HepG2 (cell line): Measurements from ENCODE around the gene RHEBL1.

Experiments
- CEBPB ChIP-seq: IDR thresholded peaks from 2 replicates; pipeline ENCODE4 v1.6.1; 2011; ENCODE audit warnings: low read depth, low read length, improper control_type of control experiment, borderline replicate concordance
- CREM ChIP-seq, 2 experiments: sonication (generic) in 1 of 2; formaldehyde crosslinking in 1 of 2; IDR thresholded peaks; 2 replicates each; pipeline versions ENCODE4 v1.4.0 to v1.6.1; 2016 to 2020; ENCODE audit warnings: antibody characterized with exemption in 1 of 2, mild to moderate bottlenecking in 1 of 2, missing genetic modification reagents in 1 of 2
- MAFK ChIP-seq, 2 experiments: IDR thresholded peaks in 1 of 2; conservative IDR thresholded peaks in 1 of 2; 2 replicates each; pipeline ENCODE4 v1.6.1; 2011; ENCODE audit warnings: improper control_type of control experiment in 2 of 2, low read length in 2 of 2
- POLR2A ChIP-seq, 2 experiments: IDR thresholded peaks; 2 replicates each; pipeline ENCODE4 v1.6.1; 2011; ENCODE audit warnings: low read depth in 2 of 2, low read length in 2 of 2, mild to moderate bottlenecking in 1 of 2, moderate library complexity in 1 of 2; ENCODE audit not compliant: insufficient read depth in 1 of 2
- POLR2AphosphoS5 ChIP-seq: IDR thresholded peaks from 2 replicates; pipeline ENCODE4 v1.6.1; 2012; ENCODE audit warnings: low read depth, low read length
- RFX3 ChIP-seq: IDR thresholded peaks from 2 replicates; pipeline ENCODE4 v1.6.1; 2016; ENCODE audit warnings: missing biosample characterization, missing genetic modification reagents
- SP1 ChIP-seq, 2 experiments: fragments of 450-650 bp in 1 of 2; sonication (generic) in 1 of 2; formaldehyde crosslinking in 1 of 2; IDR thresholded peaks; 2 replicates each; pipeline versions ENCODE4 v1.4.0 to v1.6.1; 2016 to 2020; ENCODE audit warnings: missing genetic modification reagents in 1 of 2
- ZNF138 ChIP-seq: sonication (generic); formaldehyde crosslinking; IDR thresholded peaks from 2 replicates; pipeline ENCODE4 v1.5.0; 2020; ENCODE audit warnings: mild to moderate bottlenecking, low read depth, missing genetic modification reagents
- TF ChIP-seq, protein P1 (sequence below): sonication (generic); formaldehyde crosslinking; IDR thresholded peaks from 2 replicates; pipeline ENCODE4 v1.5.0; 2020; ENCODE audit warnings: missing genetic modification reagents
- TF ChIP-seq, protein P2 (sequence below), 2 experiments: sonication (generic) in 1 of 2; formaldehyde crosslinking in 1 of 2; IDR thresholded peaks; 2 replicates each; pipeline versions ENCODE4 v1.4.0 to v1.6.1; 2018 to 2020; ENCODE audit warnings: missing genetic modification reagents in 2 of 2, borderline replicate concordance in 1 of 2, low read depth in 1 of 2, mild to moderate bottlenecking in 1 of 2, missing biosample characterization in 1 of 2
- TF ChIP-seq, protein P3 (sequence below): sonication (generic); formaldehyde crosslinking; IDR thresholded peaks from 2 replicates; pipeline ENCODE4 v1.8.1; 2023; ENCODE audit warnings: mild to moderate bottlenecking, missing genetic modification reagents, borderline replicate concordance

DNA sequence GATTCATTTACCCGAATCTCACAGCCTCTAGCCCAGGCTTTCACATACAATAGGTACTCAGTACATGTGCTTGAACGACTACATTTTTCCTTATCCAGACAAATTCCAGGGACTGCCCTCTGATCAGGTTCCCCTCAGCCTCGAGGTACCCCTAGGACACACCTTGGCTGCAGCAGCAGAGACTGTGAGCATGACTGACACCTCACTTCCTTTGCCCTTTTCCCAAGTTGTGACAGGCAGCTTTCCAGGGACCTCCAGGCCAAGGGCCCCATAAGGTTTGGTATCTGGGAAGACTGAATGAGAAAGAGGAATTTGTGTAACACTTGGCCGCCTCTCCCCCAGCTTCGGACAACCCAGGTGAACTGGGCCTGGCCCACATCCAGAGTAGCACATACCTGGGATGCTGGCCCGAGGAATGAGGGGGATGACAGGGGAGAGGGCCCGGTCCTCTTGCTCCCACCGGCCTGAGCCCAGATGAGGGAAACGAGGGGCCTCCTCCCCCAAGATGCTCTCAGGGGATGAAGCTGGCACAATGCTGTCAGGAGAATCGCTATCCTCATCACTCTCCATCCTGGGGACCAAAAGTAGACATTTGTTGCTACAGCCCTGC is 41.0 kb downstream of the RHEBL1 start:
- TF ChIP-seq POLR2AphosphoS5: no peak
- TF ChIP-seq ZNF138: no peak
- no peak for TF ChIP-seq CREM (IDR thresholded peaks at IDR 0.05)
- TF ChIP-seq CREM (CRISPR knock-in tag; IDR thresholded peaks at IDR 0.05): no peak
- TF ChIP-seq, protein P1, sequence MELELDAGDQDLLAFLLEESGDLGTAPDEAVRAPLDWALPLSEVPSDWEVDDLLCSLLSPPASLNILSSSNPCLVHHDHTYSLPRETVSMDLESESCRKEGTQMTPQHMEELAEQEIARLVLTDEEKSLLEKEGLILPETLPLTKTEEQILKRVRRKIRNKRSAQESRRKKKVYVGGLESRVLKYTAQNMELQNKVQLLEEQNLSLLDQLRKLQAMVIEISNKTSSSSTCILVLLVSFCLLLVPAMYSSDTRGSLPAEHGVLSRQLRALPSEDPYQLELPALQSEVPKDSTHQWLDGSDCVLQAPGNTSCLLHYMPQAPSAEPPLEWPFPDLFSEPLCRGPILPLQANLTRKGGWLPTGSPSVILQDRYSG (CRISPR knock-in tag): no peak
- TF ChIP-seq, protein P2, sequence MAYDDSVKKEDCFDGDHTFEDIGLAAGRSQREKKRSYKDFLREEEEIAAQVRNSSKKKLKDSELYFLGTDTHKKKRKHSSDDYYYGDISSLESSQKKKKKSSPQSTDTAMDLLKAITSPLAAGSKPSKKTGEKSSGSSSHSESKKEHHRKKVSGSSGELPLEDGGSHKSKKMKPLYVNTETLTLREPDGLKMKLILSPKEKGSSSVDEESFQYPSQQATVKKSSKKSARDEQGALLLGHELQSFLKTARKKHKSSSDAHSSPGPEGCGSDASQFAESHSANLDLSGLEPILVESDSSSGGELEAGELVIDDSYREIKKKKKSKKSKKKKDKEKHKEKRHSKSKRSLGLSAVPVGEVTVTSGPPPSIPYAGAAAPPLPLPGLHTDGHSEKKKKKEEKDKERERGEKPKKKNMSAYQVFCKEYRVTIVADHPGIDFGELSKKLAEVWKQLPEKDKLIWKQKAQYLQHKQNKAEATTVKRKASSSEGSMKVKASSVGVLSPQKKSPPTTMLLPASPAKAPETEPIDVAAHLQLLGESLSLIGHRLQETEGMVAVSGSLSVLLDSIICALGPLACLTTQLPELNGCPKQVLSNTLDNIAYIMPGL (CRISPR knock-in tag; IDR thresholded peaks at IDR 0.05; ENCODE audit: borderline replicate concordance in 1 of 2, low read depth in 1 of 2): no peak
- no peak for TF ChIP-seq CEBPB
- TF ChIP-seq SP1 (IDR thresholded peaks at IDR 0.05): no peak
- no peak for TF ChIP-seq SP1 (CRISPR knock-in tag; IDR thresholded peaks at IDR 0.05)
- no peak for TF ChIP-seq RFX3
- TF ChIP-seq, protein P3, sequence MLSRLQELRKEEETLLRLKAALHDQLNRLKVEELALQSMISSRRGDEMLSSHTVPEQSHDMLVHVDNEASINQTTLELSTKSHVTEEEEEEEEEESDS (CRISPR knock-in tag): no peak
- TF ChIP-seq POLR2A (IDR thresholded peaks at IDR 0.05; ENCODE audit: insufficient read depth in 1 of 2, low read depth in 2 of 2, low read length in 2 of 2): no peak
- TF ChIP-seq MAFK (conservative IDR thresholded peaks at IDR 0.05 in 1 of 2, IDR thresholded peaks at IDR 0.05 in 1 of 2; ENCODE audit: low read length in 2 of 2): no peak
